ENCODE results near the gene MAP2K1.

DNA sequence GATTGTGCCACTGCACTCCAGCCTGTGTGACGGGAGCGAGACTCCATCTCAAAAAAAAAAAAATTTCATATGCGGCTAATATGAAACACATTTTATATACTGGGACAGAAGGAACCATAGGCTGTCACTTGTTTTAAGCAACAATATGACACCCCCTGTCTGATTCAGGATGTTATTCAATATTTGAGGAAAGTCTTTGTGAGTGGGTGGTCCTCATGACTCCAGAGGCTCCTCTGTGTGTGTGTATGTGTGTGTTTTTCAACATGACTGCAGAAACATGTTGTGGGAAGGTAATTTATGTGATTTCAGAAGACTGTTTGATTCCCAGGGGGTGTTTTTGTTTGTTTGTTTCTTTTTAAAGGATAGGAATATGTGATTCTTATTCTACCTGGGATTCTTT is 32.8 kb downstream of the MAP2K1 start:
- TF ChIP-seq, protein P1, sequence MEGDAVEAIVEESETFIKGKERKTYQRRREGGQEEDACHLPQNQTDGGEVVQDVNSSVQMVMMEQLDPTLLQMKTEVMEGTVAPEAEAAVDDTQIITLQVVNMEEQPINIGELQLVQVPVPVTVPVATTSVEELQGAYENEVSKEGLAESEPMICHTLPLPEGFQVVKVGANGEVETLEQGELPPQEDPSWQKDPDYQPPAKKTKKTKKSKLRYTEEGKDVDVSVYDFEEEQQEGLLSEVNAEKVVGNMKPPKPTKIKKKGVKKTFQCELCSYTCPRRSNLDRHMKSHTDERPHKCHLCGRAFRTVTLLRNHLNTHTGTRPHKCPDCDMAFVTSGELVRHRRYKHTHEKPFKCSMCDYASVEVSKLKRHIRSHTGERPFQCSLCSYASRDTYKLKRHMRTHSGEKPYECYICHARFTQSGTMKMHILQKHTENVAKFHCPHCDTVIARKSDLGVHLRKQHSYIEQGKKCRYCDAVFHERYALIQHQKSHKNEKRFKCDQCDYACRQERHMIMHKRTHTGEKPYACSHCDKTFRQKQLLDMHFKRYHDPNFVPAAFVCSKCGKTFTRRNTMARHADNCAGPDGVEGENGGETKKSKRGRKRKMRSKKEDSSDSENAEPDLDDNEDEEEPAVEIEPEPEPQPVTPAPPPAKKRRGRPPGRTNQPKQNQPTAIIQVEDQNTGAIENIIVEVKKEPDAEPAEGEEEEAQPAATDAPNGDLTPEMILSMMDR (IDR thresholded peaks at IDR 0.05; ENCODE audit: insufficient read depth, low read length), result no peak
- TF ChIP-seq, protein P2, sequence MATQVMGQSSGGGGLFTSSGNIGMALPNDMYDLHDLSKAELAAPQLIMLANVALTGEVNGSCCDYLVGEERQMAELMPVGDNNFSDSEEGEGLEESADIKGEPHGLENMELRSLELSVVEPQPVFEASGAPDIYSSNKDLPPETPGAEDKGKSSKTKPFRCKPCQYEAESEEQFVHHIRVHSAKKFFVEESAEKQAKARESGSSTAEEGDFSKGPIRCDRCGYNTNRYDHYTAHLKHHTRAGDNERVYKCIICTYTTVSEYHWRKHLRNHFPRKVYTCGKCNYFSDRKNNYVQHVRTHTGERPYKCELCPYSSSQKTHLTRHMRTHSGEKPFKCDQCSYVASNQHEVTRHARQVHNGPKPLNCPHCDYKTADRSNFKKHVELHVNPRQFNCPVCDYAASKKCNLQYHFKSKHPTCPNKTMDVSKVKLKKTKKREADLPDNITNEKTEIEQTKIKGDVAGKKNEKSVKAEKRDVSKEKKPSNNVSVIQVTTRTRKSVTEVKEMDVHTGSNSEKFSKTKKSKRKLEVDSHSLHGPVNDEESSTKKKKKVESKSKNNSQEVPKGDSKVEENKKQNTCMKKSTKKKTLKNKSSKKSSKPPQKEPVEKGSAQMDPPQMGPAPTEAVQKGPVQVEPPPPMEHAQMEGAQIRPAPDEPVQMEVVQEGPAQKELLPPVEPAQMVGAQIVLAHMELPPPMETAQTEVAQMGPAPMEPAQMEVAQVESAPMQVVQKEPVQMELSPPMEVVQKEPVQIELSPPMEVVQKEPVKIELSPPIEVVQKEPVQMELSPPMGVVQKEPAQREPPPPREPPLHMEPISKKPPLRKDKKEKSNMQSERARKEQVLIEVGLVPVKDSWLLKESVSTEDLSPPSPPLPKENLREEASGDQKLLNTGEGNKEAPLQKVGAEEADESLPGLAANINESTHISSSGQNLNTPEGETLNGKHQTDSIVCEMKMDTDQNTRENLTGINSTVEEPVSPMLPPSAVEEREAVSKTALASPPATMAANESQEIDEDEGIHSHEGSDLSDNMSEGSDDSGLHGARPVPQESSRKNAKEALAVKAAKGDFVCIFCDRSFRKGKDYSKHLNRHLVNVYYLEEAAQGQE (IDR thresholded peaks at IDR 0.05; ENCODE audit: insufficient replicate concordance, low read depth), result no peak

Measured in HL-60 (cell line).